ENCODE data around the gene HIF1A.
"Not testable (repeated sequence)": the region's sequence is repeated elsewhere in the genome, so short reads cannot be mapped to it uniquely, and the experiment has no call there.

Gene HIF1A

GRCh38 chr14:61694830-61695694 lies at the start of gene HIF1A:
HIF1A (plus strand) TSS chr14:61695513; CDS start chr14:61695805, 292 bp downstream.
- in situ Hi-C loops (cut with HindIII; ENCODE audit: low sequenced_read_pairs): no loop called here

- in situ Hi-C loops (cut with HindIII; ENCODE audit: low sequenced_read_pairs): no loop called here
These were observed 48.8 kb upstream of the HIF1A start for GRCh38 chr14:61646366-61647116.

- in situ Hi-C loops (cut with HindIII; ENCODE audit: low sequenced_read_pairs): no loop called here
These were observed 47.6 kb upstream of the HIF1A start for GRCh38 chr14:61647704-61648103.

- in situ Hi-C loops (cut with HindIII; ENCODE audit: low sequenced_read_pairs): no loop called here
These were observed 46.9 kb upstream of the HIF1A start for GRCh38 chr14:61648377-61648776.

- in situ Hi-C loops (cut with HindIII; ENCODE audit: low sequenced_read_pairs): no loop called here
These were observed 46.0 kb upstream of the HIF1A start for GRCh38 chr14:61649283-61649682.

- in situ Hi-C loops (cut with HindIII; ENCODE audit: low sequenced_read_pairs): no loop called here
These were observed 44.0 kb upstream of the HIF1A start for GRCh38 chr14:61651355-61651754.

GRCh38 chr14:61652526-61653262 lies 42.6 kb upstream of the HIF1A start:
- in situ Hi-C loops (cut with HindIII; ENCODE audit: low sequenced_read_pairs): no loop called here

GRCh38 chr14:61653507-61653906 lies 41.8 kb upstream of the HIF1A start:
- in situ Hi-C loops (cut with HindIII; ENCODE audit: low sequenced_read_pairs): no loop called here

- in situ Hi-C loops (cut with HindIII; ENCODE audit: low sequenced_read_pairs): no loop called here
These were observed 41.3 kb upstream of the HIF1A start for GRCh38 chr14:61654026-61654425.

- in situ Hi-C loops (cut with HindIII; ENCODE audit: low sequenced_read_pairs): no loop called here
These were observed 39.5 kb upstream of the HIF1A start for GRCh38 chr14:61655777-61656176.

- in situ Hi-C loops (cut with HindIII; ENCODE audit: low sequenced_read_pairs): no loop called here
These were observed 39.0 kb upstream of the HIF1A start for GRCh38 chr14:61656341-61656740.

GRCh38 chr14:61658111-61658510 lies 37.2 kb upstream of the HIF1A start:
- in situ Hi-C loops (cut with HindIII; ENCODE audit: low sequenced_read_pairs): not testable (repeated sequence)

- in situ Hi-C loops (cut with HindIII; ENCODE audit: low sequenced_read_pairs): no loop called here
These were observed 35.7 kb upstream of the HIF1A start for GRCh38 chr14:61659582-61659981.

GRCh38 chr14:61661471-61662400 lies 33.6 kb upstream of the HIF1A start:
- in situ Hi-C loops (cut with HindIII; ENCODE audit: low sequenced_read_pairs): no loop called here

GRCh38 chr14:61662437-61663311 lies 32.6 kb upstream of the HIF1A start:
- in situ Hi-C loops (cut with HindIII; ENCODE audit: low sequenced_read_pairs): no loop called here

GRCh38 chr14:61663312-61663979 lies 31.9 kb upstream of the HIF1A start:
- in situ Hi-C loops (cut with HindIII; ENCODE audit: low sequenced_read_pairs): no loop called here

- in situ Hi-C loops (cut with HindIII; ENCODE audit: low sequenced_read_pairs): no loop called here
These were observed 27.0 kb upstream of the HIF1A start for GRCh38 chr14:61668282-61668681.

GRCh38 chr14:61670576-61670975 lies 24.7 kb upstream of the HIF1A start:
- in situ Hi-C loops (cut with HindIII; ENCODE audit: low sequenced_read_pairs): no loop called here

- in situ Hi-C loops (cut with HindIII; ENCODE audit: low sequenced_read_pairs): no loop called here
These were observed 24.2 kb upstream of the HIF1A start for GRCh38 chr14:61671082-61671481.

Data from DLD1 (cell line).